H9 (cell line): ENCODE data around the gene CLEC11A. TPM values are rescaled to one million over a fixed set of nuclear protein-coding genes. Genes with fewer than 3 reads are reported as not detected.

Experiments used
- DNase-seq: peaks from one replicate; pipeline ENCODE4 v3.0.0-alpha.2; 2017
- H2AFZ ChIP-seq: one replicate; pipeline ENCODE4 v1.6.1; 2013; ENCODE audit warnings: mild to moderate bottlenecking, low read length, control low read depth, moderate library complexity
- H2AK5ac ChIP-seq: 2 replicates; pipeline ENCODE4 v1.6.1; 2013; ENCODE audit warnings: low read length, control low read depth, mixed read lengths; ENCODE audit not compliant: insufficient read length
- H2BK120ac ChIP-seq: one replicate; pipeline ENCODE4 v1.6.1; 2013; ENCODE audit warnings: low read depth, mild to moderate bottlenecking, low read length, control low read depth, inconsistent platforms; ENCODE audit not compliant: poor library complexity, severe bottlenecking
- H2BK12ac ChIP-seq: 2 replicates; pipeline ENCODE4 v1.6.1; 2013; ENCODE audit warnings: low read length, control low read depth, mixed read lengths, low read depth; ENCODE audit not compliant: insufficient read length
- H2BK15ac ChIP-seq: 2 replicates; pipeline ENCODE4 v1.6.1; 2013; ENCODE audit warnings: low read depth, low read length, control low read depth
- H2BK20ac ChIP-seq: one replicate; pipeline ENCODE4 v1.6.1; 2013; ENCODE audit warnings: low read depth, mild to moderate bottlenecking, low read length, control low read depth, inconsistent platforms; ENCODE audit not compliant: poor library complexity, severe bottlenecking
- H2BK5ac ChIP-seq: 2 replicates; pipeline ENCODE4 v1.6.1; 2013; ENCODE audit warnings: low read length, control low read depth, mixed read lengths; ENCODE audit not compliant: insufficient read length
- H3K14ac ChIP-seq: 2 replicates; pipeline ENCODE4 v1.6.1; 2013; ENCODE audit warnings: low read length, control low read depth; ENCODE audit not compliant: insufficient read depth
- H3K18ac ChIP-seq: 2 replicates; pipeline ENCODE4 v1.6.1; 2013; ENCODE audit warnings: low read depth, mild to moderate bottlenecking, mixed read lengths, low read length, control low read depth; ENCODE audit not compliant: insufficient read length
- H3K23ac ChIP-seq: 2 replicates; pipeline ENCODE4 v1.6.1; 2013; ENCODE audit warnings: low read length, control low read depth, mixed read lengths, low read depth; ENCODE audit not compliant: insufficient read length
- H3K23me2 ChIP-seq: 2 replicates; pipeline ENCODE4 v1.6.1; 2013; ENCODE audit warnings: low read depth, mild to moderate bottlenecking, mixed read lengths, low read length, control low read depth; ENCODE audit not compliant: insufficient read length, poor library complexity, severe bottlenecking
- H3K27ac ChIP-seq: 2 replicates; pipeline ENCODE4 v1.5.1; 2013; ENCODE audit warnings: low read length, control low read depth, mixed read lengths, low read depth; ENCODE audit not compliant: insufficient read length
- H3K27me3 ChIP-seq: 2 replicates; pipeline ENCODE4 v1.6.1; 2013; ENCODE audit warnings: low read length, control low read depth, inconsistent platforms; ENCODE audit not compliant: insufficient read depth
- H3K4ac ChIP-seq: 2 replicates; pipeline ENCODE4 v1.6.1; 2013; ENCODE audit warnings: low read depth, mild to moderate bottlenecking, control low read depth, inconsistent platforms, low read length, moderate library complexity
- H3K4me1 ChIP-seq: 2 replicates; pipeline ENCODE4 v1.6.1; 2013; ENCODE audit warnings: low read length, control low read depth, inconsistent platforms; ENCODE audit not compliant: insufficient read depth
- H3K4me2 ChIP-seq: 2 replicates; pipeline ENCODE4 v1.6.1; 2013; ENCODE audit warnings: low read length, control low read depth, mixed read lengths; ENCODE audit not compliant: insufficient read length, insufficient read depth
- H3K56ac ChIP-seq: 2 replicates; pipeline ENCODE4 v1.6.1; 2013; ENCODE audit warnings: low read depth, mild to moderate bottlenecking, mixed read lengths, low read length, control low read depth; ENCODE audit not compliant: insufficient read length
- H3K79me1 ChIP-seq: 2 replicates; pipeline ENCODE4 v1.6.1; 2013; ENCODE audit warnings: low read depth, mild to moderate bottlenecking, moderate library complexity, low read length, control low read depth, inconsistent platforms; ENCODE audit not compliant: insufficient read depth, poor library complexity, severe bottlenecking
- H3K79me2 ChIP-seq: 2 replicates; pipeline ENCODE4 v1.6.1; 2013; ENCODE audit warnings: low read length, control low read depth, inconsistent platforms; ENCODE audit not compliant: insufficient read depth
- H3K9ac ChIP-seq: 2 replicates; pipeline ENCODE4 v1.6.1; 2013; ENCODE audit warnings: low read length, control low read depth, mixed read lengths; ENCODE audit not compliant: insufficient read length; ENCODE audit errors: extremely low read depth
- H3K9me3 ChIP-seq: one replicate; pipeline ENCODE4 v1.6.1; 2013; ENCODE audit warnings: low read depth, low read length, inconsistent platforms; ENCODE audit not compliant: control insufficient read depth
- H3T11ph ChIP-seq: one replicate; pipeline ENCODE4 v1.6.1; 2013; ENCODE audit warnings: mild to moderate bottlenecking, low read length, control low read depth, inconsistent platforms
- H4K20me1 ChIP-seq: one replicate; pipeline ENCODE4 v1.6.1; 2013; ENCODE audit not compliant: control insufficient read depth, insufficient read length, insufficient read depth
- H4K5ac ChIP-seq: 2 replicates; pipeline ENCODE4 v1.6.1; 2013; ENCODE audit warnings: low read depth, mild to moderate bottlenecking, mixed read lengths, low read length, control low read depth; ENCODE audit not compliant: insufficient read length
- H4K8ac ChIP-seq: replicated peaks from 2 replicates; pipeline ENCODE4 v1.6.1; 2013; ENCODE audit warnings: low read length, control low read depth, mixed read lengths, low read depth; ENCODE audit not compliant: insufficient read length
- H4K91ac ChIP-seq: 2 replicates; pipeline ENCODE4 v1.6.1; 2013; ENCODE audit warnings: low read depth, mild to moderate bottlenecking, moderate library complexity, mixed read lengths, low read length, control low read depth; ENCODE audit not compliant: insufficient read length
- H3K27ac Mint-ChIP-seq, 3 experiments: 2 replicates in 2 of 3; 3 replicates in 1 of 3; pipeline ENCODE4 v1.8.0; 2020 to 2021; ENCODE audit warnings: mixed read lengths in 3 of 3, mild to moderate bottlenecking in 1 of 3, moderate library complexity in 1 of 3
- H3K27me3 Mint-ChIP-seq: 2 replicates; pipeline ENCODE4 v1.8.0; 2021; ENCODE audit warnings: low read depth, mild to moderate bottlenecking, moderate library complexity, mixed read lengths
- H3K36me3 Mint-ChIP-seq, 3 experiments: 2 replicates in 2 of 3; 3 replicates in 1 of 3; pipeline ENCODE4 v1.8.0; 2020 to 2021; ENCODE audit warnings: low read depth in 3 of 3, mixed read lengths in 3 of 3; ENCODE audit not compliant: insufficient read depth in 1 of 3
- H3K4me1 Mint-ChIP-seq, 2 experiments: 2 replicates each; pipeline ENCODE4 v1.8.0; 2020; ENCODE audit warnings: mixed read lengths in 2 of 2
- H3K4me3 Mint-ChIP-seq, 2 experiments: 2 replicates in 1 of 2; 3 replicates in 1 of 2; pipeline ENCODE4 v1.8.0; 2020 to 2021; ENCODE audit warnings: mild to moderate bottlenecking in 2 of 2, mixed read lengths in 2 of 2, moderate library complexity in 1 of 2
- H3K9me3 Mint-ChIP-seq, 2 experiments: 2 replicates in 1 of 2; 3 replicates in 1 of 2; pipeline ENCODE4 v1.8.0; 2020; ENCODE audit warnings: mild to moderate bottlenecking in 2 of 2, mixed read lengths in 2 of 2, moderate library complexity in 1 of 2
- WGBS: extraction: QIAGEN DNeasy Blood & Tissue Kit; methylation state at CpG from one replicate; pipeline ENCODE4 v1.1.7; 2013; ENCODE audit warnings: missing lambda C conversion rate, low lambda C conversion rate, mixed read lengths; ENCODE audit not compliant: insufficient read length; ENCODE audit errors: extremely low coverage; 5-methylcytosine and 5-hydroxymethylcytosine counted together
- total RNA-seq: library from RNA; stranded (reverse); gene quantifications from 2 replicates; pipeline ENCODE4 v1.2.1, GENCODE V29; 2021
- TF ChIP-seq, protein P1 (sequence below): fragments of 200-600 bp; sonication (generic); conservative IDR thresholded peaks from 3 replicates; pipeline ENCODE4 v1.8.0; 2021; ENCODE audit warnings: antibody characterized with exemption, mild to moderate bottlenecking

The CLEC11A gene
- total RNA-seq, 1 experiment from 2014 or later = 3.9 TPM

GRCh38 chr19:50735869-50736268 lies 12.7 kb downstream of the CLEC11A start:
- Histone ChIP-seq H2BK20ac (no peak overlapping the region), H3K27ac (no peak overlapping the region), H3K9ac (no peak overlapping the region), H3K18ac (no peak overlapping the region), H3K79me1 (no peaks in the 10 kb centered on the region), H3K27me3 (no peaks in the 10 kb centered on the region), H3T11ph (no peak overlapping the region), H3K23me2 (no peaks in the 10 kb centered on the region), H3K79me2 (no peaks in the 10 kb centered on the region), H2BK15ac (no peak overlapping the region), H2BK120ac (no peak overlapping the region), H2BK12ac (no peak overlapping the region), H4K20me1 (no peaks in the 10 kb centered on the region), H4K91ac (no peak overlapping the region), H2AFZ (no peak overlapping the region), H3K23ac (no peak overlapping the region), H3K4me2 (no peak overlapping the region), H3K9me3 (no peaks in the 10 kb centered on the region), H3K4me1 (no peaks in the 10 kb centered on the region), H3K56ac (no peak overlapping the region), H4K8ac (no peak overlapping the region), H2BK5ac (no peak overlapping the region), H4K5ac (no peak overlapping the region), H3K14ac (no peak overlapping the region), H2AK5ac (no peak overlapping the region), H3K4ac (no peak overlapping the region)
- no peak overlapping the region for H3K4me3 Mint-ChIP-seq
- no peaks in the 10 kb centered on the region; a peak in 1 of 7 replicates for H3K36me3 Mint-ChIP-seq
- TF ChIP-seq, protein P1, sequence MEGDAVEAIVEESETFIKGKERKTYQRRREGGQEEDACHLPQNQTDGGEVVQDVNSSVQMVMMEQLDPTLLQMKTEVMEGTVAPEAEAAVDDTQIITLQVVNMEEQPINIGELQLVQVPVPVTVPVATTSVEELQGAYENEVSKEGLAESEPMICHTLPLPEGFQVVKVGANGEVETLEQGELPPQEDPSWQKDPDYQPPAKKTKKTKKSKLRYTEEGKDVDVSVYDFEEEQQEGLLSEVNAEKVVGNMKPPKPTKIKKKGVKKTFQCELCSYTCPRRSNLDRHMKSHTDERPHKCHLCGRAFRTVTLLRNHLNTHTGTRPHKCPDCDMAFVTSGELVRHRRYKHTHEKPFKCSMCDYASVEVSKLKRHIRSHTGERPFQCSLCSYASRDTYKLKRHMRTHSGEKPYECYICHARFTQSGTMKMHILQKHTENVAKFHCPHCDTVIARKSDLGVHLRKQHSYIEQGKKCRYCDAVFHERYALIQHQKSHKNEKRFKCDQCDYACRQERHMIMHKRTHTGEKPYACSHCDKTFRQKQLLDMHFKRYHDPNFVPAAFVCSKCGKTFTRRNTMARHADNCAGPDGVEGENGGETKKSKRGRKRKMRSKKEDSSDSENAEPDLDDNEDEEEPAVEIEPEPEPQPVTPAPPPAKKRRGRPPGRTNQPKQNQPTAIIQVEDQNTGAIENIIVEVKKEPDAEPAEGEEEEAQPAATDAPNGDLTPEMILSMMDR = no peak
- no peak overlapping the region for H3K27ac Mint-ChIP-seq
- peaks cover 2 to 6% of the 10 kb centered on the region in 2 experiments; a peak in 3 of 4 replicates for H3K4me1 Mint-ChIP-seq
- no peaks in the 10 kb centered on the region for H3K9me3 Mint-ChIP-seq
- no peak for DNase-seq
- peaks cover 63% of the 10 kb centered on the region for H3K27me3 Mint-ChIP-seq
- WGBS = no CpG with 5 or more reads among the region's 7 CpGs
